K562 (cell line): ENCODE measurements around the gene CUL1. TPM values are rescaled to one million over a fixed set of nuclear protein-coding genes. Genes with fewer than 3 reads are reported as not detected.

Experiments used
- ATAC-seq: fragments of 200-7000 bp; cut with Tn5 transposase; 3 replicates; pipeline ENCODE4 v1.9.1; 2020; ENCODE audit warnings: moderate library complexity
- BruUV-seq: library from RNA; stranded (reverse); fragments of 400-500 nt; replicated peaks from 2 replicates; lab custom pipeline; 2021; lab: Mats Ljungman, UMichigan
- CTCF ChIA-PET: fragments of 300-600 bp; formaldehyde crosslinking; extraction: SDS; loops from one replicate; lab custom pipeline; 2021; ENCODE audit warnings: low intra/inter-chr PET ratio; lab: Yijun Ruan, JAX
- POLR2A ChIA-PET: fragments of 300-600, 350-650 bp; sonication (Branson Sonifier 250); formaldehyde crosslinking; extraction: SDS; loops from one replicate; lab custom pipeline; 2021; ENCODE audit warnings: antibody characterized with exemption, inconsistent platforms; lab: Yijun Ruan, JAX
- DNase-seq, 4 experiments: peaks; one replicate each; pipeline versions ENCODE4 v3.0.0 to v3.0.0-alpha.2; 2011 to 2018; ENCODE audit warnings: low spot score in 3 of 4, mixed read lengths in 3 of 4; ENCODE audit errors: extremely low read depth in 1 of 4
- FAIRE-seq: peaks from 2 replicates; lab custom pipeline; 2011; peaks lifted over from hg19 to GRCh38; lab: Jason Lieb, UNC
- H2AFZ ChIP-seq: 2 replicates; pipeline ENCODE4 v1.6.0; 2011; ENCODE audit warnings: low read depth, low read length, control low read depth, inconsistent platforms
- H3K27ac ChIP-seq: fragments of 200-600 bp; 3 replicates; pipeline ENCODE4 v1.8.0; 2011; ENCODE audit warnings: low read depth, mild to moderate bottlenecking, control low read depth, inconsistent platforms, low read length, moderate library complexity, mixed read lengths; ENCODE audit errors: extremely low read depth
- H3K27me3 ChIP-seq, 2 experiments: fragments of 300-600 bp in 1 of 2; 2 replicates in 1 of 2; 3 replicates in 1 of 2; pipeline versions ENCODE4 v1.6.0 to v1.8.0; 2011; ENCODE audit warnings: inconsistent platforms in 2 of 2, low read length in 2 of 2, mild to moderate bottlenecking in 1 of 2, mixed read lengths in 1 of 2, moderate library complexity in 1 of 2; ENCODE audit not compliant: control insufficient read depth in 2 of 2, insufficient read depth in 2 of 2
- H3K36me3 ChIP-seq: fragments of 300-600 bp; 3 replicates; pipeline ENCODE4 v1.8.0; 2011; ENCODE audit warnings: mild to moderate bottlenecking, low read length, inconsistent platforms; ENCODE audit not compliant: control insufficient read depth, insufficient read depth
- H3K4me1 ChIP-seq, 2 experiments: fragments of 200-600 bp in 1 of 2; replicated peaks in 1 of 2; 2 replicates in 1 of 2; 3 replicates in 1 of 2; pipeline versions ENCODE4 v1.5.1 to v1.8.0; 2011; ENCODE audit warnings: inconsistent platforms in 2 of 2, low read length in 2 of 2, mild to moderate bottlenecking in 1 of 2, mixed read lengths in 1 of 2, moderate library complexity in 1 of 2; ENCODE audit not compliant: control insufficient read depth in 2 of 2, insufficient read depth in 2 of 2
- H3K4me2 ChIP-seq: 2 replicates; pipeline ENCODE4 v1.6.1; 2011; ENCODE audit warnings: low read length, control low read depth, inconsistent platforms, mixed read lengths; ENCODE audit not compliant: insufficient read depth
- H3K4me3 ChIP-seq: fragments of 200-600 bp; sonication (generic), shearing (Covaris generic); 2 replicates; pipeline ENCODE4 v1.5.1; 2016; ENCODE audit warnings: control low read depth, inconsistent platforms
- H3K79me2 ChIP-seq: fragments of 200-600 bp; 3 replicates; pipeline ENCODE4 v1.8.0; 2011; ENCODE audit warnings: low read length, inconsistent platforms; ENCODE audit not compliant: control insufficient read depth, insufficient read depth
- H3K9ac ChIP-seq, 2 experiments: 2 replicates each; pipeline versions ENCODE4 v1.6.0 to v1.6.1; 2011; ENCODE audit warnings: low read depth in 2 of 2, low read length in 2 of 2, control low read depth in 1 of 2, inconsistent platforms in 1 of 2, mild to moderate bottlenecking in 1 of 2, mixed read lengths in 1 of 2; ENCODE audit not compliant: insufficient read depth in 1 of 2
- H3K9me1 ChIP-seq: one replicate; pipeline ENCODE4 v1.6.0; 2011; ENCODE audit warnings: inconsistent platforms, mild to moderate bottlenecking, low read length, moderate library complexity; ENCODE audit not compliant: control insufficient read depth, insufficient read depth
- H3K9me3 ChIP-seq: replicated peaks from 2 replicates; pipeline ENCODE4 v1.5.1; 2011; ENCODE audit warnings: low read depth, low read length, inconsistent platforms; ENCODE audit not compliant: control insufficient read depth, insufficient read depth
- H4K20me1 ChIP-seq: replicated peaks from 2 replicates; pipeline ENCODE4 v1.6.1; 2011; ENCODE audit warnings: low read length, inconsistent platforms, mixed read lengths; ENCODE audit not compliant: control insufficient read depth, insufficient read depth
- CC2D1A ChIP-seq: fragments of 450-650 bp; IDR thresholded peaks from 2 replicates; pipeline ENCODE4 v1.6.1; 2017; ENCODE audit warnings: mild to moderate bottlenecking
- CCAR2 ChIP-seq: fragments of 200-400 bp; formaldehyde crosslinking; IDR thresholded peaks from 2 replicates; pipeline ENCODE4 v1.6.1; 2017; ENCODE audit warnings: mild to moderate bottlenecking, low read depth, low read length
- CEBPB ChIP-seq: fragments of 450-650 bp; IDR thresholded peaks from 2 replicates; pipeline ENCODE4 v1.6.1; 2016; ENCODE audit warnings: missing genetic modification characterization, missing compliant biosample characterization
- CREM ChIP-seq: IDR thresholded peaks from 2 replicates; pipeline ENCODE4 v1.6.1; 2014; ENCODE audit warnings: antibody characterized with exemption, low read depth
- ELK1 ChIP-seq: sonication (generic); formaldehyde crosslinking; IDR thresholded peaks from 2 replicates; pipeline ENCODE4 v1.8.1; 2022; ENCODE audit warnings: missing genetic modification reagents
- GTF2A2 ChIP-seq: IDR thresholded peaks from 2 replicates; pipeline ENCODE4 v1.6.1; 2016; ENCODE audit warnings: mild to moderate bottlenecking, missing genetic modification characterization, missing compliant biosample characterization
- ILK ChIP-seq: fragments of 450-650 bp; IDR thresholded peaks from 2 replicates; pipeline ENCODE4 v1.6.1; 2016; ENCODE audit warnings: missing genetic modification characterization, low read depth, mild to moderate bottlenecking, missing compliant biosample characterization, moderate library complexity, borderline replicate concordance
- MCM7 ChIP-seq, 2 experiments: fragments of 450-650 bp; IDR thresholded peaks; 2 replicates each; pipeline ENCODE4 v1.6.1; 2016 to 2018
- NR2F6 ChIP-seq: fragments of 450-650 bp; formaldehyde crosslinking; IDR thresholded peaks from 2 replicates; pipeline ENCODE4 v1.4.0; 2020; ENCODE audit warnings: mild to moderate bottlenecking
- PHF8 ChIP-seq: fragments of 200-600 bp; sonication (generic); IDR thresholded peaks from 2 replicates; pipeline ENCODE4 v1.6.1; 2012; ENCODE audit warnings: mixed run types, mild to moderate bottlenecking, inconsistent platforms, low read length, moderate library complexity, borderline replicate concordance
- SAFB2 ChIP-seq: fragments of 200-400 bp; formaldehyde crosslinking; IDR thresholded peaks from 2 replicates; pipeline ENCODE4 v1.6.1; 2018; ENCODE audit warnings: borderline replicate concordance, low read length, low read depth, moderate library complexity; ENCODE audit not compliant: severe bottlenecking
- SIRT6 ChIP-seq: IDR thresholded peaks from one replicate; pipeline ENCODE4 v1.6.1; 2012; ENCODE audit warnings: low read depth, mild to moderate bottlenecking, control low read depth, inconsistent platforms, low read length, moderate library complexity
- SOX6 ChIP-seq: fragments of 450-650 bp; IDR thresholded peaks from 2 replicates; pipeline ENCODE4 v1.6.1; 2014; ENCODE audit warnings: mild to moderate bottlenecking
- SP1 ChIP-seq: sonication (generic); formaldehyde crosslinking; IDR thresholded peaks from 2 replicates; pipeline ENCODE4 v1.8.1; 2022; ENCODE audit warnings: mild to moderate bottlenecking, missing genetic modification reagents
- VEZF1 ChIP-seq: fragments of 200-800 bp; sonication (Bioruptor generic); IDR thresholded peaks from 2 replicates; pipeline ENCODE4 v1.6.1; 2017; ENCODE audit warnings: missing genetic modification characterization, missing compliant biosample characterization
- ZC3H4 ChIP-seq: sonication (generic); formaldehyde crosslinking; IDR thresholded peaks from 2 replicates; pipeline ENCODE4 v1.9.0; 2021; ENCODE audit warnings: missing genetic modification reagents, borderline replicate concordance
- ZNF121 ChIP-seq: sonication (generic); formaldehyde crosslinking; conservative IDR thresholded peaks from 2 replicates; pipeline ENCODE4 v1.8.0; 2022; ENCODE audit warnings: missing genetic modification reagents
- ZNF133 ChIP-seq: fragments of 250-450 bp; sonication (Bioruptor Pico); IDR thresholded peaks from 2 replicates; pipeline ENCODE4 v1.4.0; 2020; ENCODE audit warnings: mild to moderate bottlenecking
- ZSCAN29 ChIP-seq: fragments of 450-650 bp; IDR thresholded peaks from 2 replicates; pipeline ENCODE4 v1.6.1; 2017
- WGBS: fragments of 100-300 bp; shearing (Covaris generic); methylation state at CpG from one replicate; pipeline ENCODE4 v1.1.6; 2016; ENCODE audit warnings: low coverage, mixed read lengths; ENCODE audit not compliant: insufficient coverage; ENCODE audit errors: missing lambda C conversion rate; 5-methylcytosine and 5-hydroxymethylcytosine counted together
- in situ Hi-C: fragments of 300-500 bp; cut with MboI; formaldehyde crosslinking; loops from 4 replicates; pipeline ENCODE4 v1.15.0; 2018; ENCODE audit warnings: inconsistent platforms, mixed read lengths
- intact Hi-C: fragments of 100-400 bp; cut with micrococcal nuclease; formaldehyde crosslinking; loops from 2 replicates; pipeline ENCODE4 v1.14.2; 2022
- polyA plus RNA-seq, 8 experiments: library from polyadenylated mRNA; depleted of rRNA in 4 of 8; stranded (reverse) in 5 of 8; unstranded in 3 of 8; fragments of >200 nt; fragmentation: Nextera tagmentation in 2 of 8; fragmentation: Illumina TruSeq in 1 of 8; extraction: Ambion mirVana in 2 of 8; extraction: Trizol in 1 of 8; gene quantifications; 2 replicates each; pipeline versions ENCODE4 v1.2.1 to v1.2.3, GENCODE V29; 2011 to 2014; ENCODE audit warnings: inconsistent platforms in 1 of 8, missing spikeins in 1 of 8
- total RNA-seq, 7 experiments: library from RNA; depleted of rRNA in 6 of 7; stranded (reverse); fragments of >200 nt in 6 of 7; fragmentation: Illumina TruSeq in 2 of 7; extraction: Trizol in 2 of 7; gene quantifications; 2 replicates each; pipeline versions ENCODE4 v1.2.1 to v1.2.3, GENCODE V29; 2011 to 2021; ENCODE audit warnings: low replicate concordance in 1 of 7

The CUL1 gene
- total and polyA plus RNA-seq, 9 of the 15 experiments (the other 6 are each of a cell fraction or from before 2014, with no cell fraction given) = 31.5 to 107 (median 96.5) TPM

- TF ChIP-seq CC2D1A (no peak), CEBPB (tag) (peak; percentile 91), ELK1 (CRISPR knock-in tag) (no peak), ILK (tag) (no peak), VEZF1 (CRISPR knock-in tag) (peak; percentile 49; the same call in 1 of the 2 replicates), SAFB2 (no peak), SOX6 (no peak; the same call in 1 of the 2 replicates), GTF2A2 (no peak), SIRT6 (no peak)
These were observed 54.5 kb downstream of the CUL1 start (continued) for GRCh38 chr7:148753224-148753623.

GRCh38 chr7:148754912-148755311 lies 56.2 kb downstream of the CUL1 start:
- Histone ChIP-seq H3K4me3 (no peak overlapping the region), H3K4me1 (peaks cover 4 to 5% of the 10 kb centered on the region in 2 experiments; a peak in 2 of 5 replicates), H4K20me1 (no peaks in the 10 kb centered on the region), H3K9me3 (no peaks in the 10 kb centered on the region), H3K9ac (no peak overlapping the region), H3K4me2 (no peak overlapping the region), H3K36me3 (peaks cover 67% of the 10 kb centered on the region; the same call in 2 of the 3 replicates)
- in situ Hi-C loops (no loop called here), intact Hi-C loops (loop anchor here (10.0 kb wide), 1 partner anchor 250 kb away; no protein-coding TSS in a partner anchor)
- CTCF ChIA-PET = no interaction called here
- FAIRE-seq (no peak), DNase-seq (no peak)
- BruUV-seq = no TSS peak
- TF ChIP-seq ZNF121 (CRISPR knock-in tag) (no peak), CREM (no peak), ZC3H4 (CRISPR knock-in tag) (no peak), ZSCAN29 (no peak), SP1 (CRISPR knock-in tag) (no peak), MCM7 (IDR thresholded peaks at IDR 0.05) (no peak), PHF8 (no peak), ZNF133 (CRISPR knock-in tag) (no peak), CCAR2 (no peak), NR2F6 (no peak)
- TF ChIP-seq, all 486 proteins: peak for 0
- no peak for ATAC-seq
- peaks cover 16% of the 10 kb centered on the region for H3K79me2 ChIP-seq
- no peaks in the 10 kb centered on the region for H3K9me1 ChIP-seq
- H3K27ac ChIP-seq = no peak overlapping the region
- H3K27me3 ChIP-seq = no peaks in the 10 kb centered on the region
- 92% methylated on average over 6 of the region's 6 CpGs for WGBS
- no peak overlapping the region for H2AFZ ChIP-seq
- POLR2A ChIA-PET = interaction anchor here (1.6 kb wide), 1 partner anchor 8 kb away, joined by 6 read pairs; no protein-coding TSS in a partner anchor
